ENCODE results near the gene BLMH. TPM values are rescaled to one million over a fixed set of nuclear protein-coding genes. Genes with fewer than 3 reads are reported as not detected.

The BLMH gene
- total and polyA plus RNA-seq, 9 of the 15 experiments (the other 6 are each of a cell fraction or from before 2014, with no cell fraction given) = 26.0 to 118 (median 67.3) TPM

DNA sequence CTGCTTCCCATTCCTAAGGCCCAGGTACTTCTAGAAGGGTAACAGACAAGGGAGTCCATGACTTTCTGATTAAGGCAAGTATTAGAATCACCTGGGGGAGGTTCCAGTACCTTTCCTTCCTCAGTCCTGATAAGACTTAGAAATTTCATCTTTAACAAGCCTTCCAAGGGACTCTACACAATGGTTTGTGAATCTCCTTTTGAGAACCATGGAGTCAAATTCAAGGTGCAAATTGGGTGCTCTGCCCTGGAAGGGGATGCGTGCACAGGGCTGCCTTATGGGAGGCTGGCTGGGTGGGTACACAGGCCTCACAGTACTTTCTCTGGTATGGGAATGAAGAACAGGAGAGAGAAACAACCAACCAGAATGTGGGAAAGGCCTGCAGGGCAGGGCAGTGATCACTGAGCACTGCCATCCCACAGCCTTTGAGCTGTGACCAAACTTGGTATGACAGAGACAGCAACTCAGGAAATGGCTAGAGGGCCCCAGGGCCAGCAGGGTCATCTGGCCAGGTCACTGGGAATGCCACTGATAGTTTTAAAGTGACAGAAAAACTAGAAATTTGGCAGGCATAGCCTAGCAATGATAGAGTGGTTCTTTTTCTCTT lies 45.8 kb upstream of the BLMH start:
- in situ Hi-C loops (cut with MboI) = loop anchor here (5.0 to 25.0 kb wide), 2 partner anchors 230 to 375 kb away; no protein-coding TSS in a partner anchor

DNA sequence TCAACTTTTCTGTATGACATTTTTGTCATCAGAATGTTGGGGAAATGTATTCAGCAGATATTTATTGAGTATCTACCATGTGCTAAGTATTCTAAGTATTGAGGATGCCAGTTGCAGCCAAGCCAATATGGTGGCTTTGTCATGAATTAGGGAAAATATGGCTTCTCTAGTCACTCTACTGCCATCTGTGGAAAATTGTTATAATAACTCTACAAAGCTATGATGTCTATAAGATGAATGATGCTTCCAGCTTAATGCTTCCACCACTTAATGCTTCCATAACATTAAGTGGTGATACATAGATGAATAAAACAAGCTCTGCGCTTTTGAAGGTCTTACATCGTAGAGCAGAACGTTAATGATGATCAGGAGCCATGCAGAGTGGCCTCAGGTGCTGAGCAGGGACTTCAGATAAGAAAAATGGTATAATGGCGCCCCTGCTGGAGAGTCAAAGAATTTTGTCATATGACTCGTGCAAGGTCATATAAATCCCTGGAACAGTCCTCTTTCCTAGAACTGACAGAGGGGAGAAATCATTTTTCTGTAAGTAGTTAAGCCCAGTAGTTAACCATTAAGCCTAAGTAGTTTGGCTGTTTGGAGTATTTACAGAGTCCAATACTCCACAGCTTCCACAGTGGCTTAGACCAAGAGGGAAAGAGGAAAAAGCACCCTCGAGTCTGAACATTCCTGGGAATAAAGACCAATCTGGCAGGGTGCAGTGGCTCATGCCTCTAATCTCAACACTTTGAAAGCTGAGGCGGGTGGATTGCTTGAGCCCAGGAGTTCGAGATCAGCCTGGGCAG lies 44.8 kb upstream of the BLMH start:
- no peaks in the 10 kb centered on the region for H3K79me2 ChIP-seq (ENCODE audit: control insufficient read depth, insufficient read depth, low read length)
- ChIA-PET CTCF (ENCODE audit: low intra/inter-chr PET ratio) (interaction anchor here (0.7 to 2.5 kb wide), 9 partner anchors 59 to 243 kb away, joined by 3 to 29 read pairs (median 5); partner anchors contain the start of gene GOSR1), POLR2A (interaction anchor here (0.6 to 1.9 kb wide), 5 partner anchors 13 to 232 kb away, joined by 3 to 9 read pairs (median 3); no protein-coding TSS in a partner anchor)
- no peaks in the 10 kb centered on the region for H3K27me3 ChIP-seq (ENCODE audit: control insufficient read depth in 2 of 2, insufficient read depth in 2 of 2, low read length in 2 of 2)
- peak; percentile 61 to 84 (median 70) for DNase-seq (ENCODE audit: extremely low read depth in 1 of 4, low spot score in 3 of 4)
- no peaks in the 10 kb centered on the region for H3K36me3 ChIP-seq (ENCODE audit: control insufficient read depth, insufficient read depth, low read length)
- peak overlapping the region; percentile 30 for H2AFZ ChIP-seq (ENCODE audit: low read depth, low read length)
- H3K9me3 ChIP-seq (replicated peaks; ENCODE audit: control insufficient read depth, insufficient read depth, low read depth, low read length) = no peaks in the 10 kb centered on the region
- H3K9me1 ChIP-seq (ENCODE audit: control insufficient read depth, insufficient read depth, low read length) = no peaks in the 10 kb centered on the region
- H3K4me1 ChIP-seq (replicated peaks in 1 of 2; ENCODE audit: control insufficient read depth in 2 of 2, insufficient read depth in 2 of 2, low read length in 2 of 2) = peaks cover 0 to 5% of the 10 kb centered on the region in 2 experiments; a peak in 1 of 5 replicates
- H4K20me1 ChIP-seq (replicated peaks; ENCODE audit: control insufficient read depth, insufficient read depth, low read length) = no peaks in the 10 kb centered on the region
- intact Hi-C loops (cut with micrococcal nuclease) (loop anchor here (1.0 to 10.0 kb wide), 4 partner anchors 37 to 310 kb away; no protein-coding TSS in a partner anchor), in situ Hi-C loops (cut with MboI) (loop anchor here (5.0 to 25.0 kb wide), 2 partner anchors 229 to 376 kb away; no protein-coding TSS in a partner anchor)
- 10% methylated on average over 8 of the region's 8 CpGs for WGBS (ENCODE audit: insufficient coverage, low coverage, missing lambda C conversion rate)
- no peak overlapping the region for H3K4me3 ChIP-seq
- peak overlapping the region; percentile 20; the same call in 1 of the 2 replicates for H3K4me2 ChIP-seq (ENCODE audit: insufficient read depth, low read length)
- no peak overlapping the region for H3K27ac ChIP-seq (ENCODE audit: extremely low read depth, low read depth, low read length)
- no peak overlapping the region for H3K9ac ChIP-seq (ENCODE audit: insufficient read depth in 1 of 2, low read depth in 2 of 2, low read length in 2 of 2)
- peak; percentile 65 for FAIRE-seq
- no TSS peak for BruUV-seq (replicated peaks)
- peak; percentile 82 for ATAC-seq
- TF ChIP-seq RAD21 (CRISPR knock-in tag; conservative IDR thresholded peaks at IDR 0.05 in 1 of 2, IDR thresholded peaks at IDR 0.05 in 1 of 2) = peak; percentile 86 to 88
- TF ChIP-seq, protein P1, sequence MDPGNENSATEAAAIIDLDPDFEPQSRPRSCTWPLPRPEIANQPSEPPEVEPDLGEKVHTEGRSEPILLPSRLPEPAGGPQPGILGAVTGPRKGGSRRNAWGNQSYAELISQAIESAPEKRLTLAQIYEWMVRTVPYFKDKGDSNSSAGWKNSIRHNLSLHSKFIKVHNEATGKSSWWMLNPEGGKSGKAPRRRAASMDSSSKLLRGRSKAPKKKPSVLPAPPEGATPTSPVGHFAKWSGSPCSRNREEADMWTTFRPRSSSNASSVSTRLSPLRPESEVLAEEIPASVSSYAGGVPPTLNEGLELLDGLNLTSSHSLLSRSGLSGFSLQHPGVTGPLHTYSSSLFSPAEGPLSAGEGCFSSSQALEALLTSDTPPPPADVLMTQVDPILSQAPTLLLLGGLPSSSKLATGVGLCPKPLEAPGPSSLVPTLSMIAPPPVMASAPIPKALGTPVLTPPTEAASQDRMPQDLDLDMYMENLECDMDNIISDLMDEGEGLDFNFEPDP (CRISPR knock-in tag; IDR thresholded peaks at IDR 0.05) = no peak
- TF ChIP-seq MYNN (IDR thresholded peaks at IDR 0.05) = no peak
- no peak for TF ChIP-seq MYNN (CRISPR knock-in tag; IDR thresholded peaks at IDR 0.05)
- TF ChIP-seq MYC (IDR thresholded peaks at IDR 0.05; ENCODE audit: low read depth, low read length) = peak; percentile 16; the same call in 1 of the 2 replicates
- TF ChIP-seq MYC (CRISPR knock-in tag; IDR thresholded peaks at IDR 0.05; ENCODE audit: borderline replicate concordance, low read depth) = no peak
- TF ChIP-seq XRCC5 (IDR thresholded peaks at IDR 0.05; ENCODE audit: low read depth, low read length) = no peak
- 0 out of 2 replicates have a peak, but pooled peaks have one; percentile 31 for TF ChIP-seq BHLHE40 (IDR thresholded peaks at IDR 0.05; ENCODE audit: low read length)
- 0 out of 2 replicates have a peak, but pooled peaks have one; percentile 4 for TF ChIP-seq EP300 (IDR thresholded peaks at IDR 0.05; ENCODE audit: low read length)
- TF ChIP-seq EHMT2 (IDR thresholded peaks at IDR 0.05) = peak; percentile 92
- TF ChIP-seq L3MBTL2 (IDR thresholded peaks at IDR 0.05) = peak; percentile 59; the same call in 1 of the 2 replicates

More for the DNA sequence above, 45.8 kb upstream of the BLMH start:
- DNase-seq (ENCODE audit: extremely low read depth in 1 of 4, low spot score in 3 of 4) (no peak), FAIRE-seq (no peak), ATAC-seq (no peak)
- BruUV-seq (replicated peaks) = no TSS peak
- Histone ChIP-seq H3K36me3 (ENCODE audit: control insufficient read depth, insufficient read depth, low read length) (no peaks in the 10 kb centered on the region), H3K79me2 (ENCODE audit: control insufficient read depth, insufficient read depth, low read length) (no peaks in the 10 kb centered on the region), H3K4me2 (ENCODE audit: insufficient read depth, low read length) (no peak overlapping the region), H3K9me1 (ENCODE audit: control insufficient read depth, insufficient read depth, low read length) (no peaks in the 10 kb centered on the region), H3K27me3 (ENCODE audit: control insufficient read depth in 2 of 2, insufficient read depth in 2 of 2, low read length in 2 of 2) (no peaks in the 10 kb centered on the region), H3K4me1 (replicated peaks in 1 of 2; ENCODE audit: control insufficient read depth in 2 of 2, insufficient read depth in 2 of 2, low read length in 2 of 2) (peaks cover 0 to 5% of the 10 kb centered on the region in 2 experiments; a peak in 1 of 5 replicates), H4K20me1 (replicated peaks; ENCODE audit: control insufficient read depth, insufficient read depth, low read length) (no peaks in the 10 kb centered on the region), H3K27ac (ENCODE audit: extremely low read depth, low read depth, low read length) (no peak overlapping the region), H3K4me3 (no peak overlapping the region), H3K9me3 (replicated peaks; ENCODE audit: control insufficient read depth, insufficient read depth, low read depth, low read length) (no peaks in the 10 kb centered on the region), H2AFZ (ENCODE audit: low read depth, low read length) (no peak overlapping the region), H3K9ac (ENCODE audit: insufficient read depth in 1 of 2, low read depth in 2 of 2, low read length in 2 of 2) (0 out of 4 replicates have a peak overlapping the region, but pooled peaks of 1 of the 2 experiments have one; percentile 49)
- intact Hi-C loops (cut with micrococcal nuclease) = loop anchor here (2.0 to 10.0 kb wide), 2 partner anchors 63 to 311 kb away; no protein-coding TSS in a partner anchor
- POLR2A ChIA-PET = interaction anchor here (0.6 to 1.9 kb wide), 2 partner anchors 189 to 232 kb away, joined by 3 to 9 read pairs; no protein-coding TSS in a partner anchor
- no peak for TF ChIP-seq NELFE (IDR thresholded peaks at IDR 0.05; ENCODE audit: insufficient read depth, insufficient read length)
- 83% methylated on average over 1 of the region's 1 CpG for WGBS (ENCODE audit: insufficient coverage, low coverage, missing lambda C conversion rate)
- CTCF ChIA-PET (ENCODE audit: low intra/inter-chr PET ratio) = interaction anchor here (0.7 to 2.5 kb wide), 7 partner anchors 60 to 243 kb away, joined by 3 to 29 read pairs (median 6); no protein-coding TSS in a partner anchor

All from K562 (cell line).